Neural cell (in vitro differentiated cells): Measurements from ENCODE around the gene AFF3. TPM values are rescaled to one million over a fixed set of nuclear protein-coding genes. Genes with fewer than 3 reads are reported as not detected.

Experiments used
- H2AFZ ChIP-seq: fragments of 200-600, 300-800 bp; sonication (generic), shearing (Covaris generic); 2 replicates; pipeline ENCODE4 v1.6.0; 2014; ENCODE audit warnings: low read depth, mild to moderate bottlenecking, antibody characterized with exemption, low read length, moderate library complexity
- H3F3A ChIP-seq: fragments of 200-600 bp; shearing (Covaris generic); 2 replicates; pipeline ENCODE4 v1.6.1; 2016; ENCODE audit warnings: mild to moderate bottlenecking, moderate library complexity, mixed read lengths, antibody characterized with exemption, low read length; ENCODE audit not compliant: insufficient read depth, poor library complexity, severe bottlenecking
- H3K27ac ChIP-seq: fragments of 200-600, 300-800 bp; sonication (generic), shearing (Covaris generic); 2 replicates; pipeline ENCODE4 v1.5.1; 2014; ENCODE audit warnings: mild to moderate bottlenecking, low read length, moderate library complexity
- H3K27me3 ChIP-seq: fragments of 300-800, 200-600 bp; sonication (generic), shearing (Covaris generic); 2 replicates; pipeline ENCODE4 v1.6.0; 2014; ENCODE audit warnings: mild to moderate bottlenecking, low read depth, low read length, moderate library complexity; ENCODE audit not compliant: insufficient read depth
- H3K36me3 ChIP-seq: fragments of 300-800, 200-600 bp; sonication (generic), shearing (Covaris generic); 2 replicates; pipeline ENCODE4 v1.5.1; 2014; ENCODE audit warnings: mild to moderate bottlenecking, antibody characterized with exemption, low read length, moderate library complexity; ENCODE audit not compliant: insufficient read depth
- H3K4me2 ChIP-seq: fragments of 300-800, 200-600 bp; sonication (generic), shearing (Covaris generic); 2 replicates; pipeline ENCODE4 v1.6.0; 2014; ENCODE audit warnings: mild to moderate bottlenecking, low read length
- H3K4me3 ChIP-seq: fragments of 300-800, 200-600 bp; sonication (generic), shearing (Covaris generic); 2 replicates; pipeline ENCODE4 v1.5.1; 2014; ENCODE audit warnings: mild to moderate bottlenecking, low read length, moderate library complexity
- H3K79me2 ChIP-seq: fragments of 200-600 bp; shearing (Covaris generic); replicated peaks from 2 replicates; pipeline ENCODE4 v1.6.0; 2014; ENCODE audit warnings: mild to moderate bottlenecking, low read length, moderate library complexity; ENCODE audit not compliant: insufficient read depth
- H3K9ac ChIP-seq: fragments of 300-800, 200-600 bp; sonication (generic), shearing (Covaris generic); 2 replicates; pipeline ENCODE4 v1.6.1; 2016; ENCODE audit warnings: mild to moderate bottlenecking, low read length, mixed read lengths
- H3K9me2 ChIP-seq: fragments of 200-600 bp; shearing (Covaris generic); 2 replicates; pipeline ENCODE4 v1.6.1; 2016; ENCODE audit warnings: mild to moderate bottlenecking, low read length, mixed read lengths; ENCODE audit not compliant: insufficient read depth
- H3K9me3 ChIP-seq: fragments of 200-600, 300-800 bp; sonication (generic), shearing (Covaris generic); 2 replicates; pipeline ENCODE4 v1.6.1; 2016; ENCODE audit warnings: mild to moderate bottlenecking, mixed run types, low read length, moderate library complexity, mixed read lengths
- H4K20me1 ChIP-seq: fragments of 200-600 bp; shearing (Covaris generic); 2 replicates; pipeline ENCODE4 v1.6.1; 2016; ENCODE audit warnings: mild to moderate bottlenecking, mixed run types; ENCODE audit not compliant: insufficient read depth
- EP300 ChIP-seq: fragments of 450-650 bp; conservative IDR thresholded peaks from 2 replicates; pipeline ENCODE4 v1.6.1; 2014; ENCODE audit warnings: antibody characterized with exemption, mild to moderate bottlenecking, moderate library complexity; ENCODE audit not compliant: poor library complexity, severe bottlenecking
- EZH2 ChIP-seq: fragments of 200-600, 300-800 bp; shearing (Covaris generic), sonication (generic); IDR thresholded peaks from 2 replicates; pipeline ENCODE4 v1.6.1; 2014; ENCODE audit warnings: antibody characterized with exemption, low read length, borderline replicate concordance, mild to moderate bottlenecking; ENCODE audit not compliant: insufficient read depth, poor library complexity, severe bottlenecking
- MXI1 ChIP-seq: fragments of 450-650 bp; conservative IDR thresholded peaks from 2 replicates; pipeline ENCODE4 v1.6.1; 2014; ENCODE audit warnings: antibody characterized with exemption, mild to moderate bottlenecking; ENCODE audit not compliant: poor library complexity, severe bottlenecking
- POLR2AphosphoS5 ChIP-seq: IDR thresholded peaks from 2 replicates; pipeline ENCODE4 v1.6.1; 2012
- RAD21 ChIP-seq: fragments of 450-650 bp; conservative IDR thresholded peaks from 2 replicates; pipeline ENCODE4 v1.6.1; 2014; ENCODE audit warnings: antibody characterized with exemption, mild to moderate bottlenecking, moderate library complexity
- SMC3 ChIP-seq: fragments of 450-650 bp; conservative IDR thresholded peaks from 2 replicates; pipeline ENCODE4 v1.6.1; 2014; ENCODE audit warnings: antibody characterized with exemption, mild to moderate bottlenecking, moderate library complexity; ENCODE audit not compliant: poor library complexity
- TAF1 ChIP-seq: IDR thresholded peaks from 2 replicates; pipeline ENCODE4 v1.6.1; 2012; ENCODE audit warnings: low read depth
- polyA plus RNA-seq: library from polyadenylated mRNA; depleted of rRNA; stranded (reverse); fragments of >200 nt; gene quantifications from 2 replicates; pipeline ENCODE4 v1.2.3, GENCODE V29; 2014
- TF ChIP-seq, protein P1 (sequence below): IDR thresholded peaks from 2 replicates; pipeline ENCODE4 v1.6.1; 2012; ENCODE audit warnings: borderline replicate concordance
- TF ChIP-seq, protein P2 (sequence below): fragments of 450-650 bp; IDR thresholded peaks from 2 replicates; pipeline ENCODE4 v1.5.1; 2014; ENCODE audit warnings: antibody characterized with exemption, mild to moderate bottlenecking, moderate library complexity; ENCODE audit not compliant: poor library complexity, severe bottlenecking

AFF3 gene
- polyA plus RNA-seq, 1 donor from 2014 or later, result 5.1 TPM

GRCh38 chr2:99862566-99862965, 279.8 kb downstream of the AFF3 start:
- no peaks in the 10 kb centered on the region for H3K36me3 ChIP-seq
- no peak overlapping the region for H3K4me3 ChIP-seq

GRCh38 chr2:99861376-99861760, 281.0 kb downstream of the AFF3 start:
- TF ChIP-seq MXI1, result no peak
- TF ChIP-seq, protein P1, sequence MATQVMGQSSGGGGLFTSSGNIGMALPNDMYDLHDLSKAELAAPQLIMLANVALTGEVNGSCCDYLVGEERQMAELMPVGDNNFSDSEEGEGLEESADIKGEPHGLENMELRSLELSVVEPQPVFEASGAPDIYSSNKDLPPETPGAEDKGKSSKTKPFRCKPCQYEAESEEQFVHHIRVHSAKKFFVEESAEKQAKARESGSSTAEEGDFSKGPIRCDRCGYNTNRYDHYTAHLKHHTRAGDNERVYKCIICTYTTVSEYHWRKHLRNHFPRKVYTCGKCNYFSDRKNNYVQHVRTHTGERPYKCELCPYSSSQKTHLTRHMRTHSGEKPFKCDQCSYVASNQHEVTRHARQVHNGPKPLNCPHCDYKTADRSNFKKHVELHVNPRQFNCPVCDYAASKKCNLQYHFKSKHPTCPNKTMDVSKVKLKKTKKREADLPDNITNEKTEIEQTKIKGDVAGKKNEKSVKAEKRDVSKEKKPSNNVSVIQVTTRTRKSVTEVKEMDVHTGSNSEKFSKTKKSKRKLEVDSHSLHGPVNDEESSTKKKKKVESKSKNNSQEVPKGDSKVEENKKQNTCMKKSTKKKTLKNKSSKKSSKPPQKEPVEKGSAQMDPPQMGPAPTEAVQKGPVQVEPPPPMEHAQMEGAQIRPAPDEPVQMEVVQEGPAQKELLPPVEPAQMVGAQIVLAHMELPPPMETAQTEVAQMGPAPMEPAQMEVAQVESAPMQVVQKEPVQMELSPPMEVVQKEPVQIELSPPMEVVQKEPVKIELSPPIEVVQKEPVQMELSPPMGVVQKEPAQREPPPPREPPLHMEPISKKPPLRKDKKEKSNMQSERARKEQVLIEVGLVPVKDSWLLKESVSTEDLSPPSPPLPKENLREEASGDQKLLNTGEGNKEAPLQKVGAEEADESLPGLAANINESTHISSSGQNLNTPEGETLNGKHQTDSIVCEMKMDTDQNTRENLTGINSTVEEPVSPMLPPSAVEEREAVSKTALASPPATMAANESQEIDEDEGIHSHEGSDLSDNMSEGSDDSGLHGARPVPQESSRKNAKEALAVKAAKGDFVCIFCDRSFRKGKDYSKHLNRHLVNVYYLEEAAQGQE, result no peak
- TF ChIP-seq SMC3, result no peak
- TF ChIP-seq, protein P2, sequence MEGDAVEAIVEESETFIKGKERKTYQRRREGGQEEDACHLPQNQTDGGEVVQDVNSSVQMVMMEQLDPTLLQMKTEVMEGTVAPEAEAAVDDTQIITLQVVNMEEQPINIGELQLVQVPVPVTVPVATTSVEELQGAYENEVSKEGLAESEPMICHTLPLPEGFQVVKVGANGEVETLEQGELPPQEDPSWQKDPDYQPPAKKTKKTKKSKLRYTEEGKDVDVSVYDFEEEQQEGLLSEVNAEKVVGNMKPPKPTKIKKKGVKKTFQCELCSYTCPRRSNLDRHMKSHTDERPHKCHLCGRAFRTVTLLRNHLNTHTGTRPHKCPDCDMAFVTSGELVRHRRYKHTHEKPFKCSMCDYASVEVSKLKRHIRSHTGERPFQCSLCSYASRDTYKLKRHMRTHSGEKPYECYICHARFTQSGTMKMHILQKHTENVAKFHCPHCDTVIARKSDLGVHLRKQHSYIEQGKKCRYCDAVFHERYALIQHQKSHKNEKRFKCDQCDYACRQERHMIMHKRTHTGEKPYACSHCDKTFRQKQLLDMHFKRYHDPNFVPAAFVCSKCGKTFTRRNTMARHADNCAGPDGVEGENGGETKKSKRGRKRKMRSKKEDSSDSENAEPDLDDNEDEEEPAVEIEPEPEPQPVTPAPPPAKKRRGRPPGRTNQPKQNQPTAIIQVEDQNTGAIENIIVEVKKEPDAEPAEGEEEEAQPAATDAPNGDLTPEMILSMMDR, result no peak
- TF ChIP-seq RAD21, result no peak
- TF ChIP-seq TAF1, result no peak

More at GRCh38 chr2:99862566-99862965, 279.8 kb downstream of the AFF3 start:
- Histone ChIP-seq H2AFZ (no peak overlapping the region), H3K79me2 (no peaks in the 10 kb centered on the region), H3F3A (no peaks in the 10 kb centered on the region), H3K4me2 (no peak overlapping the region), H3K9ac (no peak overlapping the region), H3K9me2 (no peaks in the 10 kb centered on the region), H3K9me3 (no peaks in the 10 kb centered on the region), H4K20me1 (no peaks in the 10 kb centered on the region), H3K27ac (no peak overlapping the region), H3K27me3 (no peaks in the 10 kb centered on the region)
- no peak for TF ChIP-seq MXI1
- TF ChIP-seq RAD21, result no peak
- no peak for TF ChIP-seq TAF1
- no peak for TF ChIP-seq EZH2
- TF ChIP-seq POLR2AphosphoS5, result no peak
- TF ChIP-seq, protein P1, result no peak
- TF ChIP-seq, protein P2, result no peak
- TF ChIP-seq EP300, result no peak
- TF ChIP-seq SMC3, result no peak

More at GRCh38 chr2:99861376-99861760, 281.0 kb downstream of the AFF3 start:
- Histone ChIP-seq H3K4me3 (no peak overlapping the region), H2AFZ (no peak overlapping the region), H3K4me2 (no peak overlapping the region), H3K27me3 (no peaks in the 10 kb centered on the region), H4K20me1 (no peaks in the 10 kb centered on the region), H3K9me2 (no peaks in the 10 kb centered on the region), H3K9ac (no peak overlapping the region), H3F3A (no peaks in the 10 kb centered on the region), H3K9me3 (no peaks in the 10 kb centered on the region), H3K79me2 (no peaks in the 10 kb centered on the region), H3K27ac (no peak overlapping the region), H3K36me3 (no peaks in the 10 kb centered on the region)
